ENCODE measurements around the gene BPIFB6.

The BPIFB6 gene

DNA sequence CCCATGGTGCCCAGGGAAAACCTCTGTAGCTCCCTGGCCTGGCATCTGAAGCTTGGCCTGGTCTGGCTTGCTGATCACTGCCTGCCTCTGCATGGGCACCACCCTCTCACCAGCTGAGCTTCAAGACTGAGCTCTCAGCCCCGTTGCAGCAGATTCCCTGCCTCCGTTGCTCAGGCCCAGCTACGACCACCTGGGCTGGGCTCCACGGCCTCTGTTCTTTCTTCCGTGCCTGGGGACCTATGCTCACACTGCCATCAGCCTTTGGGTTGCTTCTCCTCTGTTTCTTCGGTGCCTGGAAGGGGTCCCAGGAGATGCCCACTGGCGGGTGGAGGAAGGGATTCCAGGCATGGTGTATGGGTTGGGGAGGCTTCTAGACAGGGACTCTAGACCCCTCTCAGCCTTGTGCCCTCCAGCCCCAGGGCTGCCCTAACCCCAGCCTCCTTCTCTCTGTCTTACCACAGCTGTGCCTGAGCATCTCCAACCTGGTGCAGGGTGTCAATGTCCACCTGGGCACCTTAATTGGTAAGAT is 14.8 kb upstream of the BPIFB6 start:
- DNase-seq (ENCODE audit: low spot score) = no peak

DNA sequence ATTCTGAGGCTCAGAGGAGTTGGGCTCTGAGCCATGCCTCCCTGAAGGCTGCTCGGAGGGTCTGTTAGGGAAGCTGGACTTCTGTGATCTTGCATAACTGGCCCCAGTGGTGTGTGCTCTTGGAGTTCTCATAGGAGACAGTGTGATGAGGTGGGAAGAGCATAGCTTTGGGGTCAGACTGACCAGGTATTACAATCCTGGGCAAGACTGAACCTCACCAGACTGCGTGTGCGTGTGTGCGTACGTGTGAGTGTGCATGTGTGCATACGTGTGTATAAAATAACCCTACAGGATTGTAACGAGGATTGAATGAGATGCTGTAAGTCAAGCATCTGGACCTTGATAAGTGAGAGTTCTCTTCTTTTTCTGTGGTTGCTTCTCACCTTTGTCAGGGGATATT is 13.9 kb upstream of the BPIFB6 start:
- DNase-seq (ENCODE audit: low spot score) = no peak

DNA sequence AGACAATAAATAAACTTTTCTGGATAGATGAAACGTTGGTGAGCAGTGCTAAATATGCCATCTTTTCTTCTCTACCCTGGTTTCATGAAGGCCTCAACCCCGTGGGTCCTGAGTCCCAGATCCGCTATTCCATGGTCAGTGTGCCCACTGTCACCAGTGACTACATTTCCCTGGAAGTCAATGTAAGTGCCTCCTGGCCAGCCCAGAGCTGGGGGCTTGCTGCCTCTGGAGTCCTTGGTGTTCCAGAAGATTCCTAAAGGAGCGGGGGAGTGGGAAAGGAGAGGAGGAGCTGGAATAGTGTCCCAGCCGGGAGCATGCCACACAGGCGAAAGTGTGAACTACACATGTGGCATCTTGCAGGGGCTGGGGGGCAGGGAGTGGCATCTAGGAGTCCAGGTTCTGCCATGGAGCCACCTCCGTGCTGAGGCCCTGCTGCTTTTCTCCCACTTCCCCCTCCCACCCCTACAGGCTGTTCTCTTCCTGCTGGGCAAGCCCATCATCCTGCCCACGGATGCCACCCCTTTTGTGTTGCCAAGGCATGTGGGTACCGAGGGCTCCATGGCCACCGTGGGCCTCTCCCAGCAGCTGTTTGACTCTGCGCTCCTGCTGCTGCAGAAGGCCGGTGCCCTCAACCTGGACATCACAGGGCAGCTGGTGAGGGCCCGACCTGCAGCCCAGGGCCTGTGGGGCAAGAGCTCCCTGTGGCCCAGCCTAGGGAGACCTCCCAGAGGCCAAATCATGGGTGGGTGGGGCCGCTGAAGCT is 13.1 kb upstream of the BPIFB6 start:
- DNase-seq (ENCODE audit: low spot score) = no peak

DNA sequence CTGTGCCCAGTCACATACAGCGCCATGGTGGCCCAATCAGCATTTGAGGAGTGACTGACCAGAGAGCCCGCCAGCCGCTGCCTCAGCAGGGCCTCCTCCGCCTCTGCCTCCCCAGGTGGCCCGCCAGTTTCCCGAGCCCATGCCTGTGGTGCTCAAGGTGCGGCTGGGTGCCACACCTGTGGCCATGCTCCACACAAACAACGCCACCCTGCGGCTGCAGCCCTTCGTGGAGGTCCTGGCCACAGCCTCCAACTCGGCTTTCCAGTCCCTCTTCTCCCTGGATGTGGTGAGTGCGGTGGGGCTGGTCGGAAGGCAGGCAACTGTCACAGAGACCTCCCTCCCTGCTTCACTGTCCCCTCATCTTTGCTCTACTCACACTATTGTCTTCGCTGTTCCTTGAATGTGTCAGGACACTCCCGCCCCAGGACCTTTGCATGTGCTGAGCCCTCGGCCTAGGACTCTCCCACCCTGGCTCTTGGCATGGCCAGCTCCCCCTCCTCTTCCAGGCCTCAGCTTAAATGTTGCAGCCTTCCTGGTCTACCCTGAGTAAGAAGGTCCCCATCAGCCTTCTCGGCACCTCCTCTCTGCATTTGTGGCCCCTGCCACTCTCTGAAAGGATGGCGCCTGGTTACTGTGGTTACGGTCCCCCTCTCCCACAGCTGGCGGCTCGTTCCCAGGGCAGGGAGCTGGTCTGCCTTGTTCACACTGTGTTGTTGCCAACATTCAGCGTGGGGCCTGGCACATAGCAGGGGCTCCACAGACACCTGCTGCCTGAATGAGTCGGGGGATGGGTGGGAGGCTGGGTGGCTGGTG is 11.8 kb upstream of the BPIFB6 start:
- no peak for DNase-seq (ENCODE audit: low spot score)

DNA sequence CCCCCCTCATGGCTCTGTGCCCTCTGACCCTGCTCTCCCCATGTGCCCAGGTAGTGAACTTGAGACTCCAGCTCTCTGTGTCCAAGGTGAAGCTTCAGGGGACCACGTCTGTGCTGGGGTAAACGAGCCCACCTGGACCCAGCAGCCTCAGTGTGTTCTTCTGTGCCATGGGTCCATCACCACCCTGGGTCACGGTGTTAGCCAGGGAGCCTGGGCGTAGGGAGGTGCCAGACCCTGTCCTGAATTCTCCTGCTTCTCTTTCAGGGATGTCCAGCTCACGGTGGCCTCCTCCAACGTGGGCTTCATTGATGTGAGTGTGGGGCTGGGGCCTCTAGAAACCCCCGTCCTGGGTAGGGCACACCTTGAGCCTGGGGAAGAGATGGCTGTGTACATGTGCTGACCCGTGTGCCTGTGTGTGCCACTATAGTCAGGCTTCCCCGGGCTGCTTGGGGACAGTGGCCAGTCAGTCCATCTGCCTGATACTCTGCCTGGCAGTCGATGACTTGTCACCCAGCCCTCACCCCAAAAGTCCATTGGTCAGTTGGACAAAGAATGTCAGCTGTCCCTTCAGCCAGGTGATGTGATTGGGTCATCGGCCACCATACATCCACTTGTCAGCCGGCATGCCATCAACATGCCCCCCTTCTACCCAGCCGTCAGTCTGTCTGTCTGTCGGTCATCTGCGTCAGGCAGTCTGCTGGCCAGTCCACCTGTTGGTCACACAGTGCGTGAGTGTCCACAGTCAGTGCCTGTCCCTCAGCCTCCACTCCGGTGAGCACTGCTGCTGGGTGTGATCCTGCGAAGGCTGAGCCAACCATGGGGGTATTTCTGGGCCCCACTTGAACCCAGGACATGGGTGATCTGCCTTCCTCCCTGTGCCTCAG is 10.9 kb upstream of the BPIFB6 start:
- no peak for DNase-seq (ENCODE audit: low spot score)

DNA sequence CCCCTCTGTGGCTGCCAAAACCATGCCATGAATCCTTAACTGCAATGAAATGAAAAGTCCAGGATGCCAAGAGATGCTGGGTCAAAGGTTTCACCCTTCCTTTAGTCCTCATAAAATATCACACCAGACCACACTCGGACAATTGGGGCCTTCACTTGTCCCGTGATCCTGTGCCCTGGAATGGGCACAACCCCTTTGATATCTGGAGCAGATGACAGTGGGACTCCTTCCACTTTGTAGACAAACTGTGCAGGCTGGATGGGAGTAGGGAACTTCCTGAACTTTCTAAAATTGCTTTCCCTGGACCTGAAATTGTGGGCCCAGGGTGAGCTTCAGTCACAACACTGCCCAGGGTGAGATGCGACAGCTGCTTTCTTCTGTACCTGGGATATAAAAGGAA is 9.6 kb upstream of the BPIFB6 start:
- DNase-seq (ENCODE audit: low spot score) = no peak

DNA sequence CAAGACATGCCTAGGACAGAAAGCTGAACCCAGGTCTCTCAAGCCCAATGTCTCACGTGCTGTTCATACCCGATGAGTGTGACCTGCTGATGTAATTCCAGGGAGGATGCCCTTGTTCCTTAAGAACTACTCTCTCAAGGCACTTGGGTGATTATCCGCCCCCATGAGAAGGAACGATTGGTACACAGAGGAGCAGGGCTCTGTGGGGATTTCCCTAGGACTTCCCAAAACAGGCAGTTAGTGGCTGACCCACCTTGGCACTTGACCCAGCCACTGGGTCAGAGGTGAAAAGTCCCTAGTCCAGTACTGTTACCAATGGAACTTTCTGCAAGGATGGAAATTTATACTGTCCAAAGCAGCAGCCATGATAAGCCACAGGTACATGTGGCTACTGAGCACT is 9.2 kb upstream of the BPIFB6 start:
- DNase-seq (ENCODE audit: low spot score) = no peak

DNA sequence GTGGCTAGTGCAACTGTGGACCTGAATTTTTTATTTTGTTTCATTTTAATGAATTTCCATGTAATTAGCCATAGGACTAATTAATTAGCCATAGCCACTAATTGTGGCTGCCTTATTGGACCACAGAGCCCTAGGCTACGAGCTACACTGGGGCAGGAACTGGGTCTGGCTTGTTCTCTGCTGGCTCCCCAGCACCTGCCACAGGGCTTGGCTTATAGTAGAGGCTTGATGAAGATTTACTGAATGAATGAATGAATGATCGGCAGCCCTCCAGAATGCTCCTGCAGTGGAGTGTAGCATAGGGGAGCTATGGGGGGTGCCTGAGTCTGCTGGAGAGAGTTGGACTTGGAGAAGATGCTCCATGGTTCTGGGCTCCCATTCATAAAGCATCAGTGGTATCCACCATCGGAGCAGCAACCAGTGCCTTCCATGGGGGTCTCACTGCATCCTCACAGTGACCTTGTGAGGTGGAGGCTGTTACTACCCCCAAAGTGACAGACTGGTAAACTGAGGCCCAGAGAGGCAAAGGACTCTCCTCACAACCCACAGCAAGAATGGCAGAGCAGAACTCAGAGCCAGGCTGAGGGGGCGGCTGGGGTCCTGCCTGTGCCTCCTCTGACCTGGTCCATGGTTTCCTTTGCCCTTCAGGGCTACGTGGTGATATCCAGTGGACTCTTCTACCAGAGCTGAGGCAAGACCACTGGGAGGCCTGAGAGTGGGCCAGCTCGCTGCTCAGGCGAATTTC is 8.6 kb upstream of the BPIFB6 start:
- DNase-seq (ENCODE audit: low spot score) = no peak

DNA sequence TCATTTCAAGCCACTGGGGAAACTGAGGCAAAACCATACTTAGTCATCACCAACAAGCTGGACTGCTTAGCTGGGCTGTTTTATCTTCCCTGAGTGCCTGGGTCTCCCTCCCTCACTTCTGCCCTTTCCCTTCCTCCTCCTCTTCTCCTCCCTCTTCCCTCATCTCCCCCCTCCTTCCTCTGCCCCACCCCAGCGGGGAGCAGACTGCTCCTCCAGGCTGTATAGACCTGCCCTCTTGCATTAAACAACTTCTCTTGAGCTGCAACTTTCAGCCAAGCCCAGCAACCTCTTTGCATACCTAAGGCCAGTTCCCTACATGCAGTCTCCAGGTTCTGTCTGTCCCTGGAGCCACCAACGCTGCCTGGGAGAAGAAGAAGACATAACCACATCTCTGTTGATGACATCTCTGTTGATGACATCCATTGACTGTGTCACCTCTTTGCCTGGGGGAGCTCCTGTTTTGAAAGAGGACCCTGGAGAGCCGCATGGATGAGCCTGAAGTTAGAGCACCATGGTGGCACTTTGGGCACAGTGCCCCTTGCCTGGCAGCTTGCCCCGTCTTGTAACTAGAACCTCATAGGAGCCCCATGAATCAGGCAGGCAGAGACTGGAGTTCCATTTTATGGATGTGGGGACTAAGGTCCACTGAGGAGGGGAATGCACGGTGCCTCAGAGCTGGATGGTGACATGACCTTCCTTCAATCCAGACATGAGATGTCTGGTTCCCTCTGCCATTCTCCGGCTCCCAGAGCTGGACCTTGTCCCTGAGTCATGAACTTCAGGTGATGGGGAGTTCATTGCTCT is 7.8 kb upstream of the BPIFB6 start:
- DNase-seq (ENCODE audit: low spot score) = no peak

DNA sequence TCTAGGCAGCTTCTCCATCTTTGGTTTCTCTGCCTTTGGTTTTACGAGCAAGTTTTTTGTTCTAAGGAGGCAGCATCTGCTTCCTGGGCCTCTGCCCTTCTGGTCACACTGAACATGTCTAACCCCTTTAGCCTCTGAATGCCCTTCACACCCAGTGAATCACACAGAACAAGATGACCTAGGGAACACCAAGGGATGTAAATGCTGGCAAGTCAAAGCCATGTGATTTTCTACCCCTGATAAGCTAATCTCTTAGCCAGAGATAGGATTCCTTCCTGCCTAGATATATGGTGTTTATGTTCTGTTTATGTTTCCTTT is 7.2 kb upstream of the BPIFB6 start:
- DNase-seq (ENCODE audit: low spot score) = no peak

DNA sequence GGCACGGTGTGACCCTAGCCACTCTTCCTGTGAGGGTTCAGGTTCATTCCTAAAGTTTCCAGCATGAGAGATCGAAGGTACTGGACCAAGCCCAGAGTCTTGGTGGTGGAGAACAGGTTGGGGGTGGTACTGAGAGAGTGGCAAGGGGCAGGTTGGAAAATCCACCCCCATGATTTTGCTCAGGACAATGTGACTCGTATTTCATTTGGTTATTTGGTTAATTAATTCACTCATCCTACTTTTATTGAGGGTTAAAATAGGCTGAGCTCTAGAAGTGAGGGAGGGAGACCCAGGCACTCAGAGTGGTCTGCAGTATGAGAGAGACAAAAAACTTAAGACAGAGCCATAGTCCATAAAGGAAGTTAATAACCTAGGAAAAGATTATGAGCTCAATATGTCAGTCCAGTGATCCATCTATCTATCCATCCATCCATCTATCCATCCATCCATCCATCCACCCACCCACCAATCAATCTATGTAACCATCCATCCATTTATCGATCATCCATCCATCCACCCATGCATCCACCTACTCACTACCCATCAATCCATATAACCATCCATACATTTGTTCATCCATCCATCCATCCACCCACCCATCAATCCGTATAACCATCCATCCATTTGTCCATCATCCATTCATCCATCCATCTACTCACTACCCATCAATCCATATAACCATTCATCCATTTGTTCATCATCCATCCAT is 6.7 kb upstream of the BPIFB6 start:
- DNase-seq (ENCODE audit: low spot score) = no peak

DNA sequence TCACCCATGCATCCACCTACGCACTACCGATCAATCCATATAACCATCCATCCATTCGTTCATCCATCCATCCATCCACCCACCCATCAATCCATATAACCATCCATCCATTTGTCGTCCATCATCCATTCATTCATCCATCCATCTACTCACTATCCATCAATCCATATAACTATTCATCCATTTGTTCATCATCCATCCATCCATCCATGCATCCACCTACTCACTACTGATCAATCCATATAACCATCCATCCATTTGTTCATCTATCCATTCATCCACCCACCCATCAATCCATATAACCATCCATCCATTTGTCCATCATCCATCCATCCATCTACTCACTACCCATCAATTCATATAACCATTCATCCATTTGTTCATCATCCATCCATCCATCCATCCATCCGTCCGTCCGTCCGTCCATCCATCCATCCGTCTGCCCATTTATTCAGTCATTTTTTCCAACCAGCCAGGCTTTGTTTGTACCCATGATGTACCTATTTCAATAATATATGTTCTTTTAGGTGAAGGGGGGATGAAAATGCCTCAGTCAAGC is 6.1 kb upstream of the BPIFB6 start:
- DNase-seq (ENCODE audit: low spot score) = no peak

DNA sequence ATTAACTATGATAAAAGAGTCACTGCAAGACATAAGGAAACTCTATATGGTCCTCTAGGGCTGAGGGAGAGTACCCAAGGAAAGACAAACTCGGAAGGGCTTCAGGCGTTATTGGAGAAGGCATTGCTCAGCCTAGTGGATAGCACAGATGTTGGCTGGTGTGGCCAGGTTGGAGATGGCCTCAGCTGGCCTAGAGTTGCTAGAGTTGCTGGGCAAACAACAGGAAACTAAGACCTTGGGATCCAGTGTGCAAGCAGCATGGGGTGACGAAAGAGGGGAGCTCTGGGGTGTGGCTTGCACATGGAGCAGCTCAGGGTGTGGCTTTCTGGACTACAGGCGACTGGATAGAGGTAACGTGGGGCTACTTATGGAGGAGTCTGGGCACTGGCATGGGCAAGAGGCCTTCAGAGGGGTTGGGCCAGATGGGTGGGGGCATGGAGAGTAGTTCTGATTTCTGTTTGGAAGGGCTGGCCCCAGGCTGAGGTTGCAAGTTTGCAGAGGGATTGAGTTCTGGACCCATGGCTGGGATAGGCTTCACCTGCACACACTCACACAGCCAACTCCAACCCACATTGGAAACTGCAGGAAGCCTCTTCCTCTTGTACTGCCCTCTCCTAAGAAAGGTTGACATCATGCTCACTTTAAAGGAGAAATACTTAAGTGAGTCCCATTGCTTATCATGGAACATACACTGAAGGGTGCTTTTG is 5.2 kb upstream of the BPIFB6 start:
- no peak for DNase-seq (ENCODE audit: low spot score)

DNA sequence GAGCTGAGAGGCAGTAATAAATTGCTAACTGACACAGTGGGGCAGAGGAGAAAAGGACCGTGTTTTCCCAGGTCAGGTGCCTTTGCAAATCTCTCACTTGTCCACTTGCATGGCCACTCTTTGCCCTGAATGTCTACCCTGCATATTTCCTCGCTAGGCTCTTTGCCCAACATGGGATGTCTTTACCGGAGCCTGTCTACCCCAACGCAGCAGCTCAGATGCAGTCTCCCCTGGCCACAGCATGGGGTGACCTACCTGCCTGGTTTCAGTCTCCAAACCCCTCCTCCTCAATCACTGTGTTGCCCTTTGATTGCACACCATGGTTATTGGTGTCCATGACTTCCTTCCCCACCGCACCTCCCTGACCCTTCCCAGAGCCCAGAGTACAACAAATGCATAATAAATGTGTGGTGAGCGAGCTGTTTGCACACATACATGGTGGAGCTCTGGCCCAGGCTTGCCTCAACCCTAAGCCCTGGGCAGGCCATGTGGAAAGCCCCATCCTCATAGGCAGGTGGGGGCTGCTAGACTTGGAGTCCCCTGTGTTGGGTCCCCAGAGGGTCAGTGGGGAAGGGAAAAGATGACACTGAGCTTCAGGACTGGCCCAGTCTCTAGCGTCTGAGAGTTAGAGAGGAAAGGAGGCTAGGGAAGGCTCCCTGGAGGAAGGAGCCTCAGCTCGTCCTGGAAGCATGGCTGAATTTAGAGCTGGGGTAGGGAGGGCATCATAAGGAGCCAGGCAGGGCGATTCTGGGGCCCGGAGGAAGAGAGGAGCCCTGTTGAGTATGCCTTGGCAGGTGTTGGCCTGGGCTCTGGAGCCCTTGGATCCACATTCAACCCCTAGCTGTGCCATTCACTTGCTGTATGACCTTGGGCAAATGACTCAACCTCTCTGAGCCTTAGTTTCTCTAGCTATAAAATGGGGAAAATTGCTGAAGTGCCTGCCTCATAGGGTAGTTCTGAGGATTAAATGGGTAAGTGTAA is 4.4 kb upstream of the BPIFB6 start:
- no peak for DNase-seq (ENCODE audit: low spot score)

DNA sequence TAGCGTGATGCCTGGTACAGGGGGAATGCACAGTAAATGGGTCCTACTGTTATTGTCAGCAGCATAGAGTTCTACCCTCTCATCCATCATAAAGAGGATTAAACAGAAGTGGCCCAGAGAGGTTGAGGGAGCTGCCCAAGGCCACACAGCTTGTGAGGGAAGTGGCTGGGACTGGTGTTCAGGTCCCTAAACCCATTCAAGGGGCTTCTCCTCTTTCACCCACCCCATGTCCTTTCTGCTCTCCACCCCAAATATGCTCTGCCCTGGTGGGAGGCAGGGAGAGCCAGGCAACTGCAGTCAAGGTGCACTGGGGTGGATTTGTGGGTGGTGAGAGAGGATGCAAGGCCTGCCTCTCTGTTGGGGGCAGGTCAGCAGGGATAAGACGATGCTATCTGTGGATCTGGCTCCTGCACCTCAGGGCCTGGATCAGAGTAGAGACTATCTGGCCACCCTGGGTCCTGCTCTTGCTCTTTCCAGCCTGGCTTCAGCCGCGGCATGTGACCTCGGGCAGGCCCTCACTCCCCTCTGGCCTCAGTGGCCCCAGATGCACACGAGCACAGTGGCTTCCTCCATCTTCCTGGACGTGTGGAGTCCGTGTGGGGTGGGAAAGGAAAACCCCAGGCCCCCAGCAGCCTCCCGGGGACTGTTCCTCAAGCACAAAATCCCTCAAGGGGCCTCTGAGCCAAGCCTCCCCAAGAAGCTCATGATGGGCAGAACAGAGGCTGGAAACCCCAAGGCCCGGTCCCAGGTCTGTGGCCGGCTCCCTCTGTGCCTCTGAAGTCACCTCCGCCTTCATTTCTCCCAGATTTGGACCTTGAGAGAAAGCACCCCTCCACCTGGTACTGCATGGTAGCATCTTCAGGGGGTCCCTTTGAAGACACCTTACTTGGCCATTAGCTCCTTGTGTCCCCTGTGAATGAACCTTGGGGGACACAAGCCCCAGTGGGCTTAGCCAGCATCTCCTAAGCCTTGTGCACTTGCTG is 3.4 kb upstream of the BPIFB6 start:
- DNase-seq (ENCODE audit: low spot score) = no peak

DNA sequence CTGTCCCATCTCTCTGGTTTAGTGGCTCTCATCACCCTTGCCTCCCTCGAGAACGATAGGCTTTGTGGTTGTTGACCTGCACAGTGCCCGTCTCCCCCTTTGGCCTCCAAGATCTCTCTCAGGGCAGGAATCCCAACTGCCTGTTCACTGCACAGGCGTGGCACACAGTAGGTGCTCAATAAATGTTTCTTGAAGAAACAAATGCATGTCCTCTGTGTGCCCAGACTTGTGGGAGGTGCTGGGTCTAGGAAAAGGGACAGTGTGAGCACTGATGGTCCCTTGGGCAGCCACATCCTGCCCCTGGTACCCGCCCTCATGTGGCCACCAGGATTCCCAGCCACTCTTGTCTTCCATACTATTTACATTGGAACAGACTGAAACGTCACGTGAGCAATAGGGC is 2.6 kb upstream of the BPIFB6 start:
- DNase-seq (ENCODE audit: low spot score) = no peak

DNA sequence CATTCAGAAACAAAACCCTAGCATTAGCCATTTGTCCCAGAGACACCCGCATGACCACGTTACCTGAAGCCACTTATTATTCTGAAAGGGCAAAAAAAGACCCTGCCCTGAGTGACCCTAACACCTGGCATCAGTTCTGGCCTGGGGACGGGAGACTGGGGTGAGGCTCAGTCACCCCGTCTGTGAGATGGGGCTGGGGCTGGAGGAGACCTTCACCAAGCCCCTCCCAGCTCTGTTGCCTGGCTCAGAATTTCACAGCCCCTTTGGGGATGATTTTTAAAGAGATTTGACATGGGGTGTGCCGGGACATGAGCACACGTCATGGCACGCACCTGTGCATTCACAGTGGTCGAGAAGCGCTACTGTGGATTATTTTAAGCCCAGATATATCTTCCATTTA is 1.4 kb upstream of the BPIFB6 start:
- DNase-seq (ENCODE audit: low spot score) = no peak

All from pons (tissue), 1 donor.